ENCODE measurements around the gene UNC93B1. TPM values are rescaled to one million over a fixed set of nuclear protein-coding genes. Genes with fewer than 3 reads are reported as not detected.

The UNC93B1 gene
- total and polyA plus RNA-seq, 7 experiments from 2014 or later, result 4.3 to 76.3 (median 12.7) TPM

- Histone ChIP-seq H3K9me3 (ENCODE audit: control insufficient read depth in 2 of 3, low read length in 3 of 3) (no peaks in the 10 kb centered on the region), H3K4me1 (ENCODE audit: control insufficient read depth in 2 of 2, insufficient read depth in 2 of 2, low read length in 2 of 2) (no peaks in the 10 kb centered on the region), H3K4me3 (ENCODE audit: low read length) (no peak overlapping the region), H3K36me3 (ENCODE audit: control insufficient read depth in 2 of 3, insufficient read depth in 3 of 3, low read length in 3 of 3) (peaks cover 0 to 83% (median 13%) of the 10 kb centered on the region in 3 experiments), H3K27me3 (ENCODE audit: control insufficient read depth in 2 of 2, insufficient read depth in 2 of 2, low read length in 2 of 2) (no peaks in the 10 kb centered on the region), H3K27ac (ENCODE audit: low read depth, low read length) (no peak overlapping the region)
- DNase-seq (no peak), ATAC-seq (no peak)
- Mint-ChIP-seq H3K9me3 (no peaks in the 10 kb centered on the region), H3K36me3 (peaks cover 0 to 4% (median 0%) of the 10 kb centered on the region in 5 donors), H3K4me3 (no peak overlapping the region), H3K27me3 (no peaks in the 10 kb centered on the region), H3K27ac (no peak overlapping the region), H3K4me1 (no peaks in the 10 kb centered on the region)
- intact Hi-C loops (cut with micrococcal nuclease), result no loop called here
- CTCF ChIA-PET, result no interaction called here
- POLR2A ChIA-PET, result interaction anchor here (1.0 kb wide), 1 partner anchor 9 kb away, joined by 3 read pairs; no protein-coding TSS in a partner anchor
Observed at GRCh38 chr11:68049509-68050370, 45.8 kb upstream of the UNC93B1 start.

GRCh38 chr11:68048681-68049508 lies 45.0 kb upstream of the UNC93B1 start:
- peaks cover 0 to 4% (median 0%) of the 10 kb centered on the region in 5 donors for H3K36me3 Mint-ChIP-seq
- CTCF ChIA-PET, result no interaction called here
- no peak for DNase-seq
- POLR2A ChIA-PET, result no interaction called here
- Histone ChIP-seq H3K27me3 (ENCODE audit: control insufficient read depth in 2 of 2, insufficient read depth in 2 of 2, low read length in 2 of 2) (no peaks in the 10 kb centered on the region), H3K27ac (ENCODE audit: low read depth, low read length) (no peak overlapping the region), H3K36me3 (ENCODE audit: control insufficient read depth in 2 of 3, insufficient read depth in 3 of 3, low read length in 3 of 3) (peaks cover 0 to 91% (median 13%) of the 10 kb centered on the region in 3 experiments), H3K4me1 (ENCODE audit: control insufficient read depth in 2 of 2, insufficient read depth in 2 of 2, low read length in 2 of 2) (no peaks in the 10 kb centered on the region), H3K9me3 (ENCODE audit: control insufficient read depth in 2 of 3, low read length in 3 of 3) (no peaks in the 10 kb centered on the region), H3K4me3 (ENCODE audit: low read length) (no peak overlapping the region)
- H3K4me3 Mint-ChIP-seq, result no peak overlapping the region
- H3K9me3 Mint-ChIP-seq, result no peaks in the 10 kb centered on the region
- intact Hi-C loops (cut with micrococcal nuclease), result no loop called here
- no peak for ATAC-seq
- H3K4me1 Mint-ChIP-seq, result no peaks in the 10 kb centered on the region
- H3K27ac Mint-ChIP-seq, result no peak overlapping the region
- H3K27me3 Mint-ChIP-seq, result no peaks in the 10 kb centered on the region

DNA sequence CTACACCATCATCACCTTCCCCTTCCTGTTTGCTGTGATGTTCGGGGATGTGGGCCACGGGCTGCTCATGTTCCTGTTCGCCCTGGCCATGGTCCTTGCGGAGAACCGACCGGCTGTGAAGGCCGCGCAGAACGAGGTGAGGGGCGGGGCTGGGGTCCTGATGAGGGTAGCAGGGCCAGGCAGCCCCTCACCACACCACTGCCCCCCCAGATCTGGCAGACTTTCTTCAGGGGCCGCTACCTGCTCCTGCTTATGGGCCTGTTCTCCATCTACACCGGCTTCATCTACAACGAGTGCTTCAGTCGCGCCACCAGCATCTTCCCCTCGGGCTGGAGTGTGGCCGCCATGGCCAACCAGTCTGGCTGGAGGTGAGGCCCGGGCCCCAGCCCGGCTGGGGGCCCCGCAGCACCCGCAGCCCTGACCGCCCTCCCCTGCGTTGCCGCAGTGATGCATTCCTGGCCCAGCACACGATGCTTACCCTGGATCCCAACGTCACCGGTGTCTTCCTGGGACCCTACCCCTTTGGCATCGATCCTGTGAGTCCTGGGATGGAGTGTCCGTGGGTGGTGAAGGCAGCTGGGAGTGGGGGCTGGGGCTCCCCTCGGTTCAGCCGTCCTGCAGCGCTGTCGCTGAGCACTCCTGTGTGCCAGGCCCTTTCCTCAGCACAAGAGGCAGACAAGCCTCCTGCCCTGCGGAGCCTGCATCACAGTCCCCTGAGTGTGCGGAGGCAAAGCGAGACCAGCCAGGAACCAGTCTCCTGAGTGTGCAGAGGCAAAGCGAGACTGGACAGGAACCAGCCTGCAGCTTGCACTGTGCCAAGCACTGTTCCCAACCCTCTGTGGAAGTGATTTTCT lies 43.8 kb upstream of the UNC93B1 start:
- intact Hi-C loops (cut with micrococcal nuclease), result no loop called here
- Histone ChIP-seq H3K9me3 (ENCODE audit: control insufficient read depth in 2 of 3, low read length in 3 of 3) (no peaks in the 10 kb centered on the region), H3K4me3 (ENCODE audit: low read length) (no peak overlapping the region), H3K36me3 (ENCODE audit: control insufficient read depth in 2 of 3, insufficient read depth in 3 of 3, low read length in 3 of 3) (peaks cover 0 to 97% (median 13%) of the 10 kb centered on the region in 3 experiments), H3K4me1 (ENCODE audit: control insufficient read depth in 2 of 2, insufficient read depth in 2 of 2, low read length in 2 of 2) (no peaks in the 10 kb centered on the region), H3K27me3 (ENCODE audit: control insufficient read depth in 2 of 2, insufficient read depth in 2 of 2, low read length in 2 of 2) (no peaks in the 10 kb centered on the region), H3K27ac (ENCODE audit: low read depth, low read length) (no peak overlapping the region)
- ATAC-seq (no peak), DNase-seq (no peak)
- Mint-ChIP-seq H3K27ac (no peak overlapping the region), H3K4me3 (no peak overlapping the region), H3K36me3 (peaks cover 0 to 4% (median 0%) of the 10 kb centered on the region in 5 donors), H3K9me3 (no peaks in the 10 kb centered on the region), H3K4me1 (no peaks in the 10 kb centered on the region), H3K27me3 (no peaks in the 10 kb centered on the region)
- POLR2A ChIA-PET, result no interaction called here
- CTCF ChIA-PET, result interaction anchor here (0.7 kb wide), 1 partner anchor 33 kb away, joined by 3 read pairs; no protein-coding TSS in a partner anchor

- DNase-seq (no peak), ATAC-seq (no peak)
- Histone ChIP-seq H3K27ac (ENCODE audit: low read depth, low read length) (no peak overlapping the region), H3K27me3 (ENCODE audit: control insufficient read depth in 2 of 2, insufficient read depth in 2 of 2, low read length in 2 of 2) (no peaks in the 10 kb centered on the region), H3K4me1 (ENCODE audit: control insufficient read depth in 2 of 2, insufficient read depth in 2 of 2, low read length in 2 of 2) (peaks cover 5 to 6% of the 10 kb centered on the region in 2 donors), H3K36me3 (ENCODE audit: control insufficient read depth in 2 of 3, insufficient read depth in 3 of 3, low read length in 3 of 3) (peaks cover 0 to 74% (median 0%) of the 10 kb centered on the region in 3 experiments), H3K9me3 (ENCODE audit: control insufficient read depth in 2 of 3, low read length in 3 of 3) (no peaks in the 10 kb centered on the region), H3K4me3 (ENCODE audit: low read length) (no peak overlapping the region)
- Mint-ChIP-seq H3K27me3 (no peaks in the 10 kb centered on the region), H3K9me3 (no peaks in the 10 kb centered on the region), H3K27ac (no peak overlapping the region), H3K36me3 (peaks cover 0 to 4% (median 0%) of the 10 kb centered on the region in 5 donors), H3K4me3 (no peak overlapping the region), H3K4me1 (peaks cover 5 to 13% (median 6%) of the 10 kb centered on the region in 7 donors)
- CTCF ChIA-PET, result no interaction called here
- POLR2A ChIA-PET, result no interaction called here
- intact Hi-C loops (cut with micrococcal nuclease), result no loop called here
Observed at GRCh38 chr11:68044898-68045351, 41.0 kb upstream of the UNC93B1 start.

- no peak overlapping the region for H3K27ac ChIP-seq (ENCODE audit: low read depth, low read length)
- ATAC-seq (no peak), DNase-seq (no peak)
- no peaks in the 10 kb centered on the region for H3K9me3 ChIP-seq (ENCODE audit: control insufficient read depth in 2 of 3, low read length in 3 of 3)
- peaks cover 0 to 4% (median 0%) of the 10 kb centered on the region in 5 donors for H3K36me3 Mint-ChIP-seq
- H3K27me3 Mint-ChIP-seq, result no peaks in the 10 kb centered on the region
- H3K27ac Mint-ChIP-seq, result no peak overlapping the region
- H3K4me3 Mint-ChIP-seq, result no peak overlapping the region
- intact Hi-C loops (cut with micrococcal nuclease), result no loop called here
- H3K4me1 Mint-ChIP-seq, result peaks cover 6 to 17% (median 10%) of the 10 kb centered on the region in 7 donors
- peaks cover 5 to 8% of the 10 kb centered on the region in 2 donors for H3K4me1 ChIP-seq (ENCODE audit: control insufficient read depth in 2 of 2, insufficient read depth in 2 of 2, low read length in 2 of 2)
- H3K9me3 Mint-ChIP-seq, result no peaks in the 10 kb centered on the region
- H3K4me3 ChIP-seq (ENCODE audit: low read length), result no peak overlapping the region
- ChIA-PET CTCF (no interaction called here), POLR2A (no interaction called here)
- H3K36me3 ChIP-seq (ENCODE audit: control insufficient read depth in 2 of 3, insufficient read depth in 3 of 3, low read length in 3 of 3), result peaks cover 0 to 67% (median 0%) of the 10 kb centered on the region in 3 experiments
- H3K27me3 ChIP-seq (ENCODE audit: control insufficient read depth in 2 of 2, insufficient read depth in 2 of 2, low read length in 2 of 2), result no peaks in the 10 kb centered on the region
Observed at GRCh38 chr11:68044145-68044813, 40.4 kb upstream of the UNC93B1 start.
